Colon (tissue), 2 donors: ENCODE results near the gene UGP2.
A peak's percentile ranks its signal among the peaks of the same experiment; 100 is the strongest.
"Not testable (repeated sequence)": the region's sequence is repeated elsewhere in the genome, so short reads cannot be mapped to it uniquely, and the experiment has no call there.

Experiments used
- FAIRE-seq: peaks from 2 replicates; lab custom pipeline; 2012; peaks lifted over from hg19 to GRCh38; lab: Jason Lieb, UNC
- donor health status: control.
- donor health status: control.

The UGP2 gene

GRCh38 chr2:63840081-63840784 lies 1.5 kb upstream of the UGP2 start:
- no peak for FAIRE-seq

GRCh38 chr2:63840785-63841253 lies 877 bp upstream of the UGP2 start:
- no peak for FAIRE-seq

- no peak for FAIRE-seq
These were observed 709 bp downstream of the UGP2 start for GRCh38 chr2:63842149-63843061.

DNA sequence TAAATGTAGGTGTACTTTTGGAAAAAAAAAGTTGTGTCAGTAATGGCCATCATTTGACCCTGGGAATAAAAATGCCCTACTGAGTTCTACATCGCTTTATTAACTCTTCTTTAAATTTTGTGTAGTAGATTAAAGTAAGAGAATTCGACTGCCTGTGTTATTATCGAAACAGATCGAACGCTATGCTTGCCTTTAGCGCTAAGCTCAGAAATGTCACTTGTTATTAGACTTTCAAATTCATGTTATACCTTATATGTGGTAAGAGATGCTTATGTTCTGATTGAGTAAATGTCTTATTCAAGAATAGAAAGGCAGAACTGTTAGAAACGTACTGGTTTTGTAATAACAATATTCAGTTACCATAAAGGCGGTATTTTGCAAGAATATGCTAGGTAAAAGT lies 1.4 kb downstream of the UGP2 start:
- FAIRE-seq = no peak

DNA sequence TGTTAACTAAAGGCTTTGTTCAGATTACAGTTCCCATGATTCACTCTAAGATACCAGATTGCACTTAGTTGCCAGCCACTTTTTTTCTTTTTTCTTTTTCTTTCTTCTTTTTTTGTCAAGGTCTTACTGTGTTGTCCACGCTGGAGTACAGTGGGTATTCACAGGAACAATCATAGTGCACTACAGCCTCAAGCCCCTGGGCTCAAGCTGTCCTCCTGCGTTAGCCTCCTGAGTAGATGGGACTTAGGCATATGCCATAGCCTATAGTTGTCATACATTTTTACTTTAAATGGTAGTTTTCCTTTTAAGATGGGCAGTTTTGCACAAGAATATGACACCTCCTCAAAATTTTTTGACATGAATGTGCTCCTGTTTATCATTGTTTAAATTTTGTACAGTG lies 2.1 kb downstream of the UGP2 start:
- FAIRE-seq = no peak

DNA sequence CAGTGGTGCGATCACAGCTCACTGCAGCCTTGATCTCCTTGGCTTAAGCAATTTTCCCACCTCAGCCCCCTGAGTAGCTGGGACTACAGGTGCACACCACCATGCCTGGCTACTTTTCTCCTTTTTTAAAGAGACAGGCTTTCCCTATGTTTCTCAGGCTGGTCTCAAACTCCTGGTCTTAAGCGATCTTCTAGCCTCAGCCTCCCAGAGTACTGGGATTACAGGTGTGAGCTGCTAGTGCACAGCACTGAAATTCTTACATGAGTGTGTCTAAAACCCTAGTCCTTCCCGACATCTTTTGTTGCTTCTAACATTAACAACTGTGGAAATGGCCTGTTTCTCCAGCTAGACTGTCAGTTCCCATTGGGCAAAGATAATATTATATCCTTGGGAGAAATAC lies 2.9 kb downstream of the UGP2 start:
- FAIRE-seq = no peak

- no peak for FAIRE-seq
These were observed 4.2 kb downstream of the UGP2 start for GRCh38 chr2:63845866-63846265.

DNA sequence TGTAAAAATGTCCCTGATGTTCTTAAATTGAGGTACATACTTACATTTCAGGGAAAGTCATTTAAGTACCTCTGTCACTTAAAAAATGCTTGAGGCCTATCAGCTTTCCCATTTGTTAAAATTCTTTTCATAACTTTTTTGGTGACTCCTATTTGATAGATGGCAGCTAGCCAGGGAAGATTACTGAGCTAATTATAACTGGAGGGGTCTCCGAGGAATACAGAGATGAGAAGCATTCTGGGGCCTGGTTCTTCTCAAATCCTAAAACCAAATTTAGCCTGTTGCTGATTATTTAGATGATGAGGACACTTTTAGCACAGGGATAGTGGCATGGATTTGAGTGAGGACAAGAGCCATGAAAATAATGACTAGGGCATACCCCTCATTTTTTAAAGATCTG lies 4.8 kb downstream of the UGP2 start:
- FAIRE-seq = no peak

DNA sequence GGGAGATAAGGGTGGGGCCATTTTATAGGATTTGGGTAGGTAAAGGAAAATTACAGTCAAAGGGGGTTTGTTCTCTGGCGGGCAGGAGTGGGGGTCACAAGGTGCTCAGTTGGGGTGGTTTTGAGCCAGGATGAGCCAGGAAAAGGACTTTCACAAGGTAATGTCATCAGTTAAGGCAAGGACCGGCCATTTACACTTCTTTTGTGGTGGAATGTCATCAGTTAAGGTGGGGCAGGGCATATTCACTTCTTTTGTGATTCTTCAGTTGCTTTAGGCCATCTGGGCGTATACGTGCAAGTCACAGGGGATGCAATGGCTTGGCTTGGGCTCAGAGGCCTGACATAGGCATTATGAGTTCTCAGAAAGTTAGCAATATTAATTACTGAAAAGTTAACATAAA lies 5.9 kb downstream of the UGP2 start:
- FAIRE-seq = not testable (repeated sequence)

DNA sequence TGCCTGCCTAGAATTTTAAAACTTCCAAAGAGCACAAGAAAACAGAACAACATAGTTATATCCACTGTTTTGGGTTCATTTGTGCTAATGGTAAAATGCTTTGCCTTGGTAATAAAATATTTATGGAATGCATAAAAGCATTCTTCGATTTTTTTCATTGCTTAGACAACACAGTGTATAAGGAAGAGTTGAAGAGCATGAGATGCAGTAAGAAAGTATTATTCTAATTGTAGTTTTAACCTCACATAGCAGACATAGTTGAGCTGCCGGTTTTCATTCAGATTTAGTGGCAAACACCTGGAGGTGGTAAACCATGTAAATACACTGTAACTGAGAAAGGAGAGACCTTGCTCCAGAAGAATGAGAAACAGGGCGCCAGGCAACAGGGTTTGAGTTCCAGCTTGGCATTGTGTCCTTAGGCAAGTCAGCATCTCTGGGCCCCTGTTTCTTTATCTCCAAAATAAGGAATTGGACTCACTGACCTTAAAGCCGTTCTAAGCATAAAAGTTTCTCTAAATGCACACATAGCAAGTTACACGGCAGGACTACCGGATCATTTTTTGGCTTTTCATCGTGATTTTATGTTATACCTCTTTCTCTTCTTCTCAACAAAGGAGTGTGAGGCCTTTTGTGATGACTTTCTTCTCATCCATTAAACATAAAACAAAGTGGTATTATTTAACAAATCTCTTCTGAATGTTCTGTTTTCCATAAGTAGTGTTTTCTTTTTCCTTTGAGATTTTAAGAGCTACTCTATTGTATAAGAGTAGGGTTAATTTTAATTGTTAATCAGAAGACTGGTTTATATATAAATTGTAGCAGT lies 7.9 kb downstream of the UGP2 start:
- FAIRE-seq = no peak

- no peak for FAIRE-seq
These were observed 8.5 kb downstream of the UGP2 start for GRCh38 chr2:63850204-63850571.

DNA sequence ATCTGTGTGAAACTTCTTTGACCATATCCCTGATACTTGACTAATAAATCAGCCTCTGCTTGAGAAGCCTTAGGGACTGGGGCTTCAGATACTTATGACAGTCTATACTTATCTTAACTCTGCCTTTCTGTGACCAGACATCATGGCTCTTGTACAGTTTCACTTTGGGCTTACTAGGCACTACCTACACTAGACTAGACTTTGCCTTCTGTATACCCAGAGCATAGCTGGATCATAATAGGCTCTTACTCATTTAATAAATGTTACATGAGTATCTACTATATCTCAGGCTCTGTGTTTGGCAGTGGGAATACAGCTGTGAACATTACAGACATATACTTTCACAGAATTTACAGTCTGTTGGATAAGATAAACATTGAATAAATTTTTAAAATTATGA lies 9.0 kb downstream of the UGP2 start:
- FAIRE-seq = no peak

DNA sequence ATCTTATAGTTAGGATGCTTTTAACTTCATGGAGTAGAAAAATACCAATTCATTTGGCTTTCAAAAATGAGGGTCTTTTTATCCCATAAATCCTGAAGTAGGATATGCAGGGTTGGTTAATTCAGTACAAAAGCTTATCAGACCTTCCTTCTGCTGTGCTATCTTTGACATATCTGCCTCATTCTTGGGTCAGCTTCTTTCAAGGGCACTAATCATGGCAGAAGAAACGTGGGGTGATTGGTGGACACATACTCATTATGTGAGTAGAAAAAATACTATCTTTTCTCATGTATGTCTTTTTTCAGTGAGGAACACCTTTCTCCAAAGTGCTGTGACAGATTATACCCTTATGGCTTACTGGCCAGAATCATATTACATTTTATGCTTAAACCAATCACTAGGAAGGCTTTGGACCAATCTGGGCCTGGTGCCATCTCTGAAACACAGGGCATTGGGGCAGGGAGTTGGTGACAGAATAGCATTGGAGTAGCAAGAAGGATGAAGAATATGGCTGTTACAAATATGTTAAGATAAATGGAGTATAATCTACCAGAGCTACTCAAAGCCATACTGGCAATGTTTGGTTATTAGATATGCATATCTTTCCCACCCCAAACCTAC lies 10.1 kb downstream of the UGP2 start:
- no peak for FAIRE-seq

DNA sequence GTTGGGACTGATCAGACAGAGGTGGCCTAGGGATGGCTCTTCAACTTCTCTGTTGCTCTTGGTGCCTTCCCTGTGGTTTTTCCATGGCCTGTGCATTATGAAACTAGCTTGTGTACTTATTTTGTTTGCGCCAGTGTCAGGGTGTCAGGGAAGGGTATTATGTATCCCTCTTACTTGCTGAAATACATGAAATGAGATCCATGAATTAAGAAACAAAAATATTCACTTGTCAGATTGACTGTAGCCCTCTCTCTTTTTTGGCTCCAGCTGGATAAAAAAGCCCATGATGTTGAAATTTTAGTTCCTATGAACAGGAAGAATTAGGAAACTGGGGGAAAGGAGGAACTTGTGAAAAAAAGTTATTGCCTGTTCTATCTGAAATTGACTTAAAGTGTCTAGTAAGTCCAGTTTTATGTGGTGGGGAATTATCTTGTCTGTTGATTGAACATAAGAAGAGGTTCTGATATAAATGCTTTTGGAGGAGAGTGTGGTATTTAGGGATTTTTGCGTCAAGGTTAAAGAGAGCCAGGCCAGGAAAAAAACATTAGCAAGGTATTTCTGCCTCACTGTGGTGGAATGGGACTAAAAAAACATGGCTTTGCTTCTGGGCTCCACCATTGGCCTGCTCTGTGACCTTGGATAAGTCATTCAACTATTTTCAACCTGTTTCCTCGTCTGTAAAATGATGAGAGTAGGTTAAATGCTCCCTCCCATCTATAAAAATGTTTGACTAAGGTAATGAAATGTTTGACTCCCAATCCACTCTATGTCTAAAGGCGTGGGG lies 12.0 kb downstream of the UGP2 start:
- FAIRE-seq = no peak

GRCh38 chr2:63855418-63856302 lies 14.0 kb downstream of the UGP2 start:
- no peak for FAIRE-seq

DNA sequence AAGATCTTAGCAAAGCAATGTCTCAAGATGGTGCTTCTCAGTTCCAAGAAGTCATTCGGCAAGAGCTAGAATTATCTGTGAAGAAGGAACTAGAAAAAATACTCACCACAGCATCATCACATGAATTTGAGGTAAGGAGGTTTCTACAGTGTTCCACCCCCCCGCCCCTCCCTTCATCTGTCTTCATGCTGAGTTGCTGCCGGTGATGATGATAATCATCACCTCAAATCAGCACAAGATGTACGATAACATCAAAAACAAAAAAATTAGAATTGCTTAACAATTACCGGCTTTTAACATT lies 14.6 kb downstream of the UGP2 start:
- no peak for FAIRE-seq

GRCh38 chr2:63858291-63858690 lies 16.6 kb downstream of the UGP2 start:
- FAIRE-seq = no peak

DNA sequence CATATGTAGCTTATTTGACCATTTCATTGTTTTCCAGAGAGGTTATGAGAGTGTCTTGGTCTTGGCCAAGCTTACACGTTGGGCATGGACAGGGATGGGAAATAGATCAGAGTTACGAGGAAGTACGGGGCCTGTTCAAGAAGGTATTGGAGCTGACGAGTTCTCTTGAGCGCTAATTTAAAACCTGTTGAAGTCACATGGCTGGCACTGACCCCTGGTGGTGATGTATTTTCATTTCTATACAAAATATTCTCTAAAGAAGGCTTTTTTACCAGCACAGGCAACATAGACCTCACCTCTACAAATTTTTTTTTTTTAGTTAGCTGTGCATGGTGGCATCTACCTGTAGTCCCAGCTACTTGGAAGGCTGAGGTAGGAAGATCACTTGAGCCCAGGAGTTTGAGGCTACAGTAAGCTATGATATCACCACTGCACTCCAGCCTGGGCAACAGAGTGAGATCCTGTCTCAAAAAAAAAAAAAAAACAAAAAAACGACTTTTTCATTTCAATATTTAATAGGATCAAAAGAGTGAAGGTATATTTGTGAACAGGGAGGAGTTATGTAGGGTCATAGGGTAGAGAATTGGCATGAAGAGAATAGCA lies 19.6 kb downstream of the UGP2 start:
- FAIRE-seq = peak; percentile 33

- FAIRE-seq = peak; percentile 10
These were observed 21.1 kb downstream of the UGP2 start for GRCh38 chr2:63862806-63863205.

- FAIRE-seq = no peak
These were observed 22.0 kb downstream of the UGP2 start for GRCh38 chr2:63863707-63864106.
